K562 (cell line): ENCODE results near the gene FAM219B. TPM values are rescaled to one million over a fixed set of nuclear protein-coding genes. Genes with fewer than 3 reads are reported as not detected.

ENCODE experiments used
- ARHGAP35 ChIP-seq: fragments of 450-650 bp; IDR thresholded peaks from 2 replicates; pipeline ENCODE4 v1.6.1; 2018; ENCODE audit not compliant: partially characterized antibody
- ATF1 ChIP-seq, 2 experiments: fragments of 450-650 bp in 1 of 2; IDR thresholded peaks; 2 replicates each; pipeline ENCODE4 v1.6.1; 2016; ENCODE audit warnings: missing compliant biosample characterization in 1 of 2, missing genetic modification characterization in 1 of 2
- CC2D1A ChIP-seq: fragments of 450-650 bp; IDR thresholded peaks from 2 replicates; pipeline ENCODE4 v1.6.1; 2017; ENCODE audit warnings: mild to moderate bottlenecking
- CREB1 ChIP-seq, 2 experiments: sonication (generic) in 1 of 2; formaldehyde crosslinking in 1 of 2; IDR thresholded peaks; 2 replicates each; pipeline versions ENCODE4 v1.6.1 to v1.8.0; 2012 to 2022; ENCODE audit warnings: inconsistent platforms in 1 of 2, mild to moderate bottlenecking in 1 of 2, missing genetic modification reagents in 1 of 2, moderate library complexity in 1 of 2
- EHMT2 ChIP-seq: fragments of 450-650 bp; IDR thresholded peaks from 2 replicates; pipeline ENCODE4 v1.6.1; 2018; ENCODE audit warnings: antibody characterized with exemption
- ELK3 ChIP-seq: fragments of 450-650 bp; formaldehyde crosslinking; IDR thresholded peaks from 2 replicates; pipeline ENCODE4 v1.4.0; 2020; ENCODE audit warnings: mild to moderate bottlenecking
- HDGF ChIP-seq: fragments of 450-650 bp; IDR thresholded peaks from 2 replicates; pipeline ENCODE4 v1.6.1; 2016
- KLF16 ChIP-seq: IDR thresholded peaks from 2 replicates; pipeline ENCODE4 v1.6.1; 2016; ENCODE audit warnings: antibody characterized with exemption
- MECOM ChIP-seq: fragments of 250-450 bp; sonication (Bioruptor Pico); IDR thresholded peaks from 2 replicates; pipeline ENCODE4 v1.8.0; 2022; ENCODE audit warnings: inconsistent platforms
- NCOA1 ChIP-seq: fragments of 450-650 bp; IDR thresholded peaks from 2 replicates; pipeline ENCODE4 v1.6.1; 2016; ENCODE audit warnings: low read depth
- USF2 ChIP-seq: sonication (generic); formaldehyde crosslinking; IDR thresholded peaks from 2 replicates; pipeline ENCODE4 v1.5.0; 2020; ENCODE audit warnings: missing genetic modification reagents
- ZBTB1 ChIP-seq: sonication (generic); formaldehyde crosslinking; IDR thresholded peaks from 2 replicates; pipeline ENCODE4 v1.8.1; 2023; ENCODE audit warnings: missing genetic modification reagents, low read depth, mild to moderate bottlenecking, borderline replicate concordance
- ZNF263 ChIP-seq: sonication (generic); formaldehyde crosslinking; IDR thresholded peaks from 2 replicates; pipeline ENCODE4 v1.8.0; 2022; ENCODE audit warnings: mild to moderate bottlenecking, missing genetic modification reagents, borderline replicate concordance
- ZNF324 ChIP-seq: fragments of 250-450 bp; sonication (Bioruptor Pico); IDR thresholded peaks from 2 replicates; pipeline ENCODE4 v1.4.0; 2020; ENCODE audit warnings: mild to moderate bottlenecking
- ZNF778 ChIP-seq: fragments of 450-650 bp; formaldehyde crosslinking; IDR thresholded peaks from 2 replicates; pipeline ENCODE4 v1.4.0; 2020; ENCODE audit warnings: mild to moderate bottlenecking, moderate library complexity
- polyA plus RNA-seq, 8 experiments: library from polyadenylated mRNA; depleted of rRNA in 4 of 8; stranded (reverse) in 5 of 8; unstranded in 3 of 8; fragments of >200 nt; fragmentation: Nextera tagmentation in 2 of 8; fragmentation: Illumina TruSeq in 1 of 8; extraction: Ambion mirVana in 2 of 8; extraction: Trizol in 1 of 8; gene quantifications; 2 replicates each; pipeline versions ENCODE4 v1.2.1 to v1.2.3, GENCODE V29; 2011 to 2014; ENCODE audit warnings: inconsistent platforms in 1 of 8, missing spikeins in 1 of 8
- total RNA-seq, 7 experiments: library from RNA; depleted of rRNA in 6 of 7; stranded (reverse); fragments of >200 nt in 6 of 7; fragmentation: Illumina TruSeq in 2 of 7; extraction: Trizol in 2 of 7; gene quantifications; 2 replicates each; pipeline versions ENCODE4 v1.2.1 to v1.2.3, GENCODE V29; 2011 to 2021; ENCODE audit warnings: low replicate concordance in 1 of 7
- TF ChIP-seq, protein P1 (sequence below), 2 experiments: IDR thresholded peaks; 2 replicates each; pipeline ENCODE4 v1.6.1; 2012; ENCODE audit warnings: improper control_type of control experiment in 2 of 2, low read depth in 2 of 2, low read length in 2 of 2, borderline replicate concordance in 1 of 2
- TF ChIP-seq, protein P2 (sequence below): fragments of 250-450 bp; sonication (Bioruptor Pico); IDR thresholded peaks from 2 replicates; pipeline ENCODE4 v1.4.0; 2020; ENCODE audit warnings: mild to moderate bottlenecking
- TF ChIP-seq, protein P3 (sequence below): fragments of 250-450 bp; sonication (Bioruptor Pico); IDR thresholded peaks from 2 replicates; pipeline ENCODE4 v1.8.0; 2022; ENCODE audit warnings: inconsistent platforms
- TF ChIP-seq, protein P4 (sequence below): sonication (generic); formaldehyde crosslinking; IDR thresholded peaks from 2 replicates; pipeline ENCODE4 v1.8.0; 2022; ENCODE audit warnings: mild to moderate bottlenecking, missing genetic modification reagents

The FAM219B gene
- total and polyA plus RNA-seq, 9 of the 15 experiments (the other 6 are each of a cell fraction or from before 2014, with no cell fraction given) = 6.8 to 50.4 (median 29.4) TPM

GRCh38 chr15:74955796-74956647 is 49.4 kb upstream of the FAM219B start (continued):
- TF ChIP-seq, protein P1, sequence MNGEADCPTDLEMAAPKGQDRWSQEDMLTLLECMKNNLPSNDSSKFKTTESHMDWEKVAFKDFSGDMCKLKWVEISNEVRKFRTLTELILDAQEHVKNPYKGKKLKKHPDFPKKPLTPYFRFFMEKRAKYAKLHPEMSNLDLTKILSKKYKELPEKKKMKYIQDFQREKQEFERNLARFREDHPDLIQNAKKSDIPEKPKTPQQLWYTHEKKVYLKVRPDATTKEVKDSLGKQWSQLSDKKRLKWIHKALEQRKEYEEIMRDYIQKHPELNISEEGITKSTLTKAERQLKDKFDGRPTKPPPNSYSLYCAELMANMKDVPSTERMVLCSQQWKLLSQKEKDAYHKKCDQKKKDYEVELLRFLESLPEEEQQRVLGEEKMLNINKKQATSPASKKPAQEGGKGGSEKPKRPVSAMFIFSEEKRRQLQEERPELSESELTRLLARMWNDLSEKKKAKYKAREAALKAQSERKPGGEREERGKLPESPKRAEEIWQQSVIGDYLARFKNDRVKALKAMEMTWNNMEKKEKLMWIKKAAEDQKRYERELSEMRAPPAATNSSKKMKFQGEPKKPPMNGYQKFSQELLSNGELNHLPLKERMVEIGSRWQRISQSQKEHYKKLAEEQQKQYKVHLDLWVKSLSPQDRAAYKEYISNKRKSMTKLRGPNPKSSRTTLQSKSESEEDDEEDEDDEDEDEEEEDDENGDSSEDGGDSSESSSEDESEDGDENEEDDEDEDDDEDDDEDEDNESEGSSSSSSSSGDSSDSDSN (IDR thresholded peaks at IDR 0.05; ENCODE audit: borderline replicate concordance in 1 of 2, low read depth in 2 of 2, low read length in 2 of 2) = no peak
- no peak for TF ChIP-seq KLF16
- TF ChIP-seq EHMT2 = 0 out of 2 replicates have a peak, but pooled peaks have one; percentile 50
- TF ChIP-seq NCOA1 = no peak
- peak; percentile 53; the same call in 1 of the 2 replicates for TF ChIP-seq ATF1 (CRISPR knock-in tag; IDR thresholded peaks at IDR 0.05)
- TF ChIP-seq ATF1 (tag; IDR thresholded peaks at IDR 0.05) = peak; percentile 78
- TF ChIP-seq USF2 (CRISPR knock-in tag) = peak; percentile 96
- peak; percentile 99 for TF ChIP-seq ZBTB1 (CRISPR knock-in tag)
- no peak for TF ChIP-seq CC2D1A
- TF ChIP-seq ZNF778 (CRISPR knock-in tag) = no peak
- TF ChIP-seq, protein P2, sequence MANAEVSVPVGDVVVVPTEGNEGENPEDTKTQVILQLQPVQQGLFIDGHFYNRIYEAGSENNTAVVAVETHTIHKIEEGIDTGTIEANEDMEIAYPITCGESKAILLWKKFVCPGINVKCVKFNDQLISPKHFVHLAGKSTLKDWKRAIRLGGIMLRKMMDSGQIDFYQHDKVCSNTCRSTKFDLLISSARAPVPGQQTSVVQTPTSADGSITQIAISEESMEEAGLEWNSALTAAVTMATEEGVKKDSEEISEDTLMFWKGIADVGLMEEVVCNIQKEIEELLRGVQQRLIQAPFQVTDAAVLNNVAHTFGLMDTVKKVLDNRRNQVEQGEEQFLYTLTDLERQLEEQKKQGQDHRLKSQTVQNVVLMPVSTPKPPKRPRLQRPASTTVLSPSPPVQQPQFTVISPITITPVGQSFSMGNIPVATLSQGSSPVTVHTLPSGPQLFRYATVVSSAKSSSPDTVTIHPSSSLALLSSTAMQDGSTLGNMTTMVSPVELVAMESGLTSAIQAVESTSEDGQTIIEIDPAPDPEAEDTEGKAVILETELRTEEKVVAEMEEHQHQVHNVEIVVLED (CRISPR knock-in tag) = 0 out of 2 replicates have a peak, but pooled peaks have one; percentile 42
- no peak for TF ChIP-seq ELK3 (CRISPR knock-in tag)
- TF ChIP-seq ZNF263 (CRISPR knock-in tag) = peak; percentile 93
- TF ChIP-seq, protein P3, sequence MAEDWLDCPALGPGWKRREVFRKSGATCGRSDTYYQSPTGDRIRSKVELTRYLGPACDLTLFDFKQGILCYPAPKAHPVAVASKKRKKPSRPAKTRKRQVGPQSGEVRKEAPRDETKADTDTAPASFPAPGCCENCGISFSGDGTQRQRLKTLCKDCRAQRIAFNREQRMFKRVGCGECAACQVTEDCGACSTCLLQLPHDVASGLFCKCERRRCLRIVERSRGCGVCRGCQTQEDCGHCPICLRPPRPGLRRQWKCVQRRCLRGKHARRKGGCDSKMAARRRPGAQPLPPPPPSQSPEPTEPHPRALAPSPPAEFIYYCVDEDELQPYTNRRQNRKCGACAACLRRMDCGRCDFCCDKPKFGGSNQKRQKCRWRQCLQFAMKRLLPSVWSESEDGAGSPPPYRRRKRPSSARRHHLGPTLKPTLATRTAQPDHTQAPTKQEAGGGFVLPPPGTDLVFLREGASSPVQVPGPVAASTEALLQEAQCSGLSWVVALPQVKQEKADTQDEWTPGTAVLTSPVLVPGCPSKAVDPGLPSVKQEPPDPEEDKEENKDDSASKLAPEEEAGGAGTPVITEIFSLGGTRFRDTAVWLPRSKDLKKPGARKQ (CRISPR knock-in tag) = no peak
- no peak for TF ChIP-seq ZNF324 (CRISPR knock-in tag)
- peak; percentile 79 for TF ChIP-seq CREB1 (IDR thresholded peaks at IDR 0.05)
- peak; percentile 91 for TF ChIP-seq CREB1 (CRISPR knock-in tag; IDR thresholded peaks at IDR 0.05)
- TF ChIP-seq ARHGAP35 = no peak
- TF ChIP-seq, protein P4, sequence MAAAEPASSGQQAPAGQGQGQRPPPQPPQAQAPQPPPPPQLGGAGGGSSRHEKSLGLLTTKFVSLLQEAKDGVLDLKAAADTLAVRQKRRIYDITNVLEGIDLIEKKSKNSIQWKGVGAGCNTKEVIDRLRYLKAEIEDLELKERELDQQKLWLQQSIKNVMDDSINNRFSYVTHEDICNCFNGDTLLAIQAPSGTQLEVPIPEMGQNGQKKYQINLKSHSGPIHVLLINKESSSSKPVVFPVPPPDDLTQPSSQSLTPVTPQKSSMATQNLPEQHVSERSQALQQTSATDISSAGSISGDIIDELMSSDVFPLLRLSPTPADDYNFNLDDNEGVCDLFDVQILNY (CRISPR knock-in tag) = peak; percentile 100
- no peak for TF ChIP-seq MECOM (CRISPR knock-in tag)
- no peak for TF ChIP-seq HDGF
